CMK (cell line): ENCODE data around the gene BACH2.
"Not testable (repeated sequence)": the region's sequence is repeated elsewhere in the genome, so short reads cannot be mapped to it uniquely, and the experiment has no call there.

Experiments
- DNase-seq: peaks from one replicate; pipeline ENCODE4 v3.0.0-alpha.2; 2010; ENCODE audit warnings: low read depth

BACH2 gene

GRCh38 chr6:90180526-90180925, 116.1 kb downstream of the BACH2 start:
- DNase-seq, result no peak

- no peak for DNase-seq
Observed at GRCh38 chr6:90179190-90180169, 117.2 kb downstream of the BACH2 start.

GRCh38 chr6:90178384-90178855, 118.2 kb downstream of the BACH2 start:
- DNase-seq, result no peak

GRCh38 chr6:90177544-90178383, 118.9 kb downstream of the BACH2 start:
- no peak for DNase-seq

GRCh38 chr6:90175627-90176538, 120.8 kb downstream of the BACH2 start:
- DNase-seq, result no peak

GRCh38 chr6:90173262-90173925, 123.2 kb downstream of the BACH2 start:
- no peak for DNase-seq

- DNase-seq, result no peak
Observed at GRCh38 chr6:90170601-90171000, 126.0 kb downstream of the BACH2 start.

GRCh38 chr6:90169374-90169773, 127.3 kb downstream of the BACH2 start:
- DNase-seq, result no peak

GRCh38 chr6:90168693-90169131, 127.9 kb downstream of the BACH2 start:
- no peak for DNase-seq

GRCh38 chr6:90167514-90168379, 128.9 kb downstream of the BACH2 start:
- DNase-seq, result no peak

GRCh38 chr6:90166155-90166924, 130.3 kb downstream of the BACH2 start:
- not testable (repeated sequence) for DNase-seq

GRCh38 chr6:90162648-90163387, 133.8 kb downstream of the BACH2 start:
- no peak for DNase-seq

GRCh38 chr6:90160013-90160412, 136.6 kb downstream of the BACH2 start:
- DNase-seq, result no peak

- DNase-seq, result no peak
Observed at GRCh38 chr6:90159452-90159851, 137.2 kb downstream of the BACH2 start.

- DNase-seq, result no peak
Observed at GRCh38 chr6:90158936-90159335, 137.7 kb downstream of the BACH2 start.

GRCh38 chr6:90157441-90157840, 139.2 kb downstream of the BACH2 start:
- DNase-seq, result no peak

- DNase-seq, result no peak
Observed at GRCh38 chr6:90156861-90157260, 139.8 kb downstream of the BACH2 start.

- no peak for DNase-seq
Observed at GRCh38 chr6:90154755-90155470, 141.7 kb downstream of the BACH2 start.
